Tibial nerve (tissue), 4 donors: Measurements from ENCODE around the gene STXBP4. TPM values are rescaled to one million over a fixed set of nuclear protein-coding genes. Genes with fewer than 3 reads are reported as not detected.

Source experiments
- DNase-seq, 2 donors: peaks; one replicate each; pipeline ENCODE4 v3.0.0-alpha.2; 2019; ENCODE audit warnings: low spot score in 2 of 2
- H3K27ac ChIP-seq, 4 donors: fragments of 200-600 bp; sonication (generic) in 3 of 4; one replicate each; pipeline ENCODE4 v1.5.1; 2017 to 2019; ENCODE audit warnings: mild to moderate bottlenecking in 1 of 4
- H3K27me3 ChIP-seq, 2 donors: fragments of 200-600 bp; sonication (generic) in 1 of 2; one replicate each; pipeline versions ENCODE4 v1.5.1 to v1.6.0; 2017 to 2019
- H3K36me3 ChIP-seq, 3 donors: fragments of 200-600 bp; sonication (generic); one replicate each; pipeline ENCODE4 v1.5.1; 2018 to 2019
- H3K4me1 ChIP-seq, 4 donors: fragments of 200-600 bp; sonication (generic) in 3 of 4; one replicate each; pipeline ENCODE4 v1.5.1; 2017 to 2019
- H3K4me3 ChIP-seq, 4 donors: fragments of 200-600 bp; sonication (generic) in 3 of 4; one replicate each; pipeline ENCODE4 v1.5.1; 2017 to 2019; ENCODE audit warnings: mild to moderate bottlenecking in 1 of 4, moderate library complexity in 1 of 4
- H3K9me3 ChIP-seq, 4 donors: fragments of 200-600 bp; sonication (generic) in 3 of 4; one replicate each; pipeline ENCODE4 v1.5.1; 2017 to 2019
- EP300 ChIP-seq, 2 donors: sonication (generic); formaldehyde crosslinking; IDR thresholded peaks; one replicate each; pipeline ENCODE4 v1.6.1; 2017; ENCODE audit warnings: antibody characterized with exemption in 2 of 2, mild to moderate bottlenecking in 1 of 2
- POLR2A ChIP-seq, 2 donors: fragments of 450-650 bp; IDR thresholded peaks; one replicate each; pipeline ENCODE4 v1.6.1; 2017; ENCODE audit warnings: antibody characterized with exemption in 2 of 2, mild to moderate bottlenecking in 2 of 2, moderate library complexity in 2 of 2
- WGBS, 2 donors: methylation state at CpG; one replicate each; pipeline ENCODE4 v1.1.5; 2018; 5-methylcytosine and 5-hydroxymethylcytosine counted together
- total RNA-seq, 4 donors: library from RNA; depleted of rRNA; stranded (reverse); fragments of >200 nt; gene quantifications; one replicate each; pipeline ENCODE4 v1.1.0, GENCODE V29; 2016
- TF ChIP-seq, protein P1 (sequence below), 5 experiments: fragments of 200-600 bp in 3 of 5; fragments of 450-650 bp in 2 of 5; sonication (generic) in 3 of 5; IDR thresholded peaks; one replicate each; pipeline ENCODE4 v1.5.1; 2016 to 2019; ENCODE audit warnings: antibody characterized with exemption in 5 of 5, mild to moderate bottlenecking in 3 of 5, moderate library complexity in 2 of 5

The STXBP4 gene
- total RNA-seq, 4 donors from 2014 or later: 21.6 to 64.8 (median 28.2) TPM

DNA sequence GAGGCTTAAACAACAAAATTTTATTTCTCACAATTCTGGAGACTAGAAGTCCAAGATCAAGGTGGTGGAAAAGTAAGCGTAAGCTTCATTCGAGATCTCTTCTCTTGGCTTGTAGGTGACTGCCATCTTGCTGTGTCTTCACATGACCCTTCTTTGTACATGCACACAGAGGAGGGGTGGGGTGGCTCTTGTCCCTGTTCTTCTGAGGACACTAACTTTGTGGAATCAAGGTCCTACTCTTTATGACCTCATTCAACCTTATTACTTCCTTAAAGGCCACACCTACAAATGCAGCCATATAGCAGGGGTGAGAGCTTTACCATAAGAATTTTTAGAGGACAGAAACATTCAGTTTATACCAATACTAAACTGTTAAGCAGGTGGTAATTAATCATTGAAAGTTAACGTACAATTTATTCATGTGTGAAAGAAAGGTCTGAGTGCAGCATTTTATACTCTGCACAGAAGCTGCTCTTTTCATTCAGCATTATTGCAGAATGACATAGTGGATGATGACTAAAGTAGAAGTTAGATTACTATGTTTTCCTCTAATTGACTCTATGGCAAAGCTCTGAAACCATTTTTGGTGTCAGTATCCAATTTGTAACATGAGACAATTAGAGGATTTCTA is 156.3 kb downstream of the STXBP4 start:
- DNase-seq: no peak
- no peaks in the 10 kb centered on the region for H3K4me1 ChIP-seq
- H3K9me3 ChIP-seq: no peaks in the 10 kb centered on the region
- no peak for TF ChIP-seq EP300 (IDR thresholded peaks at IDR 0.05)
- no peak for TF ChIP-seq POLR2A (IDR thresholded peaks at IDR 0.05)
- TF ChIP-seq, protein P1, sequence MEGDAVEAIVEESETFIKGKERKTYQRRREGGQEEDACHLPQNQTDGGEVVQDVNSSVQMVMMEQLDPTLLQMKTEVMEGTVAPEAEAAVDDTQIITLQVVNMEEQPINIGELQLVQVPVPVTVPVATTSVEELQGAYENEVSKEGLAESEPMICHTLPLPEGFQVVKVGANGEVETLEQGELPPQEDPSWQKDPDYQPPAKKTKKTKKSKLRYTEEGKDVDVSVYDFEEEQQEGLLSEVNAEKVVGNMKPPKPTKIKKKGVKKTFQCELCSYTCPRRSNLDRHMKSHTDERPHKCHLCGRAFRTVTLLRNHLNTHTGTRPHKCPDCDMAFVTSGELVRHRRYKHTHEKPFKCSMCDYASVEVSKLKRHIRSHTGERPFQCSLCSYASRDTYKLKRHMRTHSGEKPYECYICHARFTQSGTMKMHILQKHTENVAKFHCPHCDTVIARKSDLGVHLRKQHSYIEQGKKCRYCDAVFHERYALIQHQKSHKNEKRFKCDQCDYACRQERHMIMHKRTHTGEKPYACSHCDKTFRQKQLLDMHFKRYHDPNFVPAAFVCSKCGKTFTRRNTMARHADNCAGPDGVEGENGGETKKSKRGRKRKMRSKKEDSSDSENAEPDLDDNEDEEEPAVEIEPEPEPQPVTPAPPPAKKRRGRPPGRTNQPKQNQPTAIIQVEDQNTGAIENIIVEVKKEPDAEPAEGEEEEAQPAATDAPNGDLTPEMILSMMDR (IDR thresholded peaks at IDR 0.05): no peak
- H3K27me3 ChIP-seq: no peaks in the 10 kb centered on the region
- no peak overlapping the region for H3K4me3 ChIP-seq
- no peak overlapping the region for H3K27ac ChIP-seq
- H3K36me3 ChIP-seq: no peaks in the 10 kb centered on the region
- WGBS, 2 donors: 84 to 85% methylated on average over 3 of the region's 3 CpGs

DNA sequence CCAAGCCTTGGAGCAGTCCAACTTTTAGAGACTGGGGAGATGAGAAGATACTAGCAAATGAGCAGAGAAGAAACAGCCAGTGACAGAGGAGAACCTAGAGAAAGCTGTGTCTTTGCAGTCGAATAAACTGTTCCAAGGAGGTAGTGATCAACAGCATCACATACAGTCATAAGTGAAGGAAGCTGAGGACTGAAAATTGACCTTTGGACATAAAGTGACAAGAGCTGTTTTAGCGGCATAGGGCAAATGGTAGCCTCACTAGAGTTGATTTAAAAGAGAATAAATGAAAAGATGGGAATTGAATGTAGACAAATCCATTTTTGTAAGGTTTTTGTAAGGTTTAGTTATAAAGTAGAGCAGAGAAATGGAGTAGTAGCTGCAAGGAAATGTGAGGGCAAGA is 165.0 kb downstream of the STXBP4 start:
- H3K4me3 ChIP-seq: no peak overlapping the region
- H3K27me3 ChIP-seq: no peaks in the 10 kb centered on the region
- TF ChIP-seq POLR2A (IDR thresholded peaks at IDR 0.05): no peak
- TF ChIP-seq EP300 (IDR thresholded peaks at IDR 0.05): no peak
- TF ChIP-seq, protein P1 (IDR thresholded peaks at IDR 0.05): no peak
- H3K27ac ChIP-seq: no peak overlapping the region
- no peaks in the 10 kb centered on the region for H3K36me3 ChIP-seq
- no peak for DNase-seq
- H3K9me3 ChIP-seq: no peaks in the 10 kb centered on the region
- peaks cover 0 to 5% (median 0%) of the 10 kb centered on the region in 4 donors for H3K4me1 ChIP-seq
- 47 to 48% methylated on average over 2 of the region's 2 CpGs for WGBS, 2 donors

DNA sequence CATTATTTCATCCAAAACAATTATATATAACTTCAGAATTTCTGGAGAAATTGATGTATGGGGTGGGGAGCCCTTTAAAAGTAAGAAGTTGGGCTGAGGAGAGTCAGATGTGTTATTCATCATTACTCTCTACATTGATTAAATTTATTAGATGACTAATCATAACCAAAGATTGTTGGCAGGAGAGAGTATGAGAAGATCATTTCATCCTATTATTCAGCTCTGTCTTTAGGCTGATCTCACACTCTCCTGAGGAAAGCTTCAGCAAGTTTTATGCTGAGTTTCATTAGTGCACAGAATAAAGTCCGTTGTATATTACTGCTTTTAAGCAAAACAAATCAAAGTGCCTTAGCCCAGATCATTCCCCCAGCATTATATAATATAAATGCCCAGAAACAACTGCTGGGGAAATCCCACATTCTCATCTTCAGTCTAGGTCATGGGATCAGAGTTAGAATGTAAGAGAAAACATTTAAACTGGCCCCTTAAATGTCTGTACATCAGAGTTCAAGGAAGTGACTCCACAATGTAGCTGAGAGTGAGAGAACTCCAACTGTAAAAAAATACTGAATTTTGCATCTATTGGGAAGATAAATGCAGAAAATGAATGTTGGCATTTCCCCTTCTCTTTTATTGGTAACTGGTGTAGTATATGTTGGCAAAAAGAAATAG is 166.1 kb downstream of the STXBP4 start:
- no peaks in the 10 kb centered on the region for H3K27me3 ChIP-seq
- H3K9me3 ChIP-seq: no peaks in the 10 kb centered on the region
- TF ChIP-seq EP300 (IDR thresholded peaks at IDR 0.05) (no peak), POLR2A (IDR thresholded peaks at IDR 0.05) (no peak)
- TF ChIP-seq, protein P1 (IDR thresholded peaks at IDR 0.05): no peak
- no peak overlapping the region for H3K4me3 ChIP-seq
- 44 to 62% methylated on average over 1 of the region's 1 CpG for WGBS, 2 donors
- peaks cover 0 to 5% (median 0%) of the 10 kb centered on the region in 4 donors for H3K4me1 ChIP-seq
- no peak overlapping the region for H3K27ac ChIP-seq
- no peak for DNase-seq
- H3K36me3 ChIP-seq: no peaks in the 10 kb centered on the region

DNA sequence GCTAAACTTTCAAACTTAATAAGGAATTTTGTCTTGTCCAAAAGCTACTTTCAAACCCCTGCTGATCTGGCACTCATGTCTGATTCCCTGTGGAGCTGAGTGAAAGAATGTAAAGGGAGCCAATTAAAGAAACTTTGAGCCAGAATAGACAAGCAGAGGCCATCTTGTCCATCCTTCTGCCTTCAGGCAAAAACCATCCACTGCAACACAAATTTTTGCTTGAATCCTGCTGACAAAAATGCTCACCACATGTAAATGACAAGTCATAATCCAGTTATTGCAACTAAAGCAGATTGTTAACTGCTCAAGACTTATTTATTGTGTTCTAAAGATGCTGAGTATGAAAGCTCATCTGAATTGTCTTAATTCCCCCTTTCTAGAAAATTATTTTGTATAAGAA is 172.2 kb downstream of the STXBP4 start:
- TF ChIP-seq EP300 (IDR thresholded peaks at IDR 0.05) (no peak), POLR2A (IDR thresholded peaks at IDR 0.05) (no peak)
- TF ChIP-seq, protein P1 (IDR thresholded peaks at IDR 0.05): no peak
- Histone ChIP-seq H3K36me3 (peaks cover 0 to 19% (median 0%) of the 10 kb centered on the region in 3 donors), H3K27me3 (no peaks in the 10 kb centered on the region), H3K9me3 (no peaks in the 10 kb centered on the region), H3K4me1 (peaks cover 0 to 5% (median 0%) of the 10 kb centered on the region in 4 donors), H3K4me3 (no peak overlapping the region), H3K27ac (no peak overlapping the region)
- no peak for DNase-seq

DNA sequence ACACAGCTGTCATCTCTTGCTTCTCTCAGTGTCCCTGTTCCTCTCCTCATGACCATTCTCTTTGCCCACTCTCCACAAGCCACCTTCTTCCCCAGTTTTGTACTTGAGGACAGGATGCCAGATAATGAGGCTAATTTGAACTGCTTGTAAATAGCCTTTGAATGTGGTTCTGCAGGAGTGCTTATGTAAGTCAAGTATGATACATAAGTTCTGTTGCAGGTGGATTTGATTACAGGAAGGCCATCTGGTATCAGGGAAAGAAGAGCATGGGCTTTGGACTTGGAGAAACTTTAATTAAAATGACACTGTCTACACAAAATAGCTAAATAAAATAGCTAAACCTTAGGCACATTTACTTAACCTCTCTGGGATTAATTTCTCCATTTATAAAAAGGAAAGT is 176.0 kb downstream of the STXBP4 start:
- H3K27me3 ChIP-seq: no peaks in the 10 kb centered on the region
- H3K27ac ChIP-seq: no peak overlapping the region
- DNase-seq: no peak
- H3K4me3 ChIP-seq: no peak overlapping the region
- H3K36me3 ChIP-seq: peaks cover 0 to 19% (median 0%) of the 10 kb centered on the region in 3 donors
- no peaks in the 10 kb centered on the region for H3K9me3 ChIP-seq
- TF ChIP-seq, protein P1 (IDR thresholded peaks at IDR 0.05): no peak
- no peak for TF ChIP-seq EP300 (IDR thresholded peaks at IDR 0.05)
- TF ChIP-seq POLR2A (IDR thresholded peaks at IDR 0.05): no peak
- H3K4me1 ChIP-seq: no peaks in the 10 kb centered on the region
